ENCODE results near the gene SLX4IP. TPM values are rescaled to one million over a fixed set of nuclear protein-coding genes. Genes with fewer than 3 reads are reported as not detected.

The SLX4IP gene
- total and polyA plus RNA-seq, 2 of the 13 experiments (the other 11 are each of a cell fraction or from before 2014, with no cell fraction given) = 3.6 to 7.3 TPM

DNA sequence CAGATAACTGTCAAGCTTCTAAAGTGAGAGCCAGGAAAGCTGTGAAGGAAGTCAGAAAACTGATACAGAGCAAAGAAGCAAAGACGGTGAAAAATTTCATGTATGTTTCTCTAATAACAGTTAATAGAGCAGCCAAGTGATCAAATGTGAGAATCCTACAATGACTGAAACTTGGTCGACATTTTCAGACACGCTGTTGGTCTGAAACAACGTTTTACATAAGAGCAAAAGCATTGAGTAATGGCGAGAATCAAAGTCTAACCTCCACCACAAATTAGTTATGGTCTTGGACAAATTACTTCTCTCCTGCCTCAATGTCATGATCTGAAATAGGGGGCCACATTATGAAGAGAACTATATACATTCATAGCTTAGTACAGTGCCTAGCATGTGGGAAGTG lies 4.4 kb upstream of the SLX4IP start (continued):
- TF ChIP-seq, protein P1, sequence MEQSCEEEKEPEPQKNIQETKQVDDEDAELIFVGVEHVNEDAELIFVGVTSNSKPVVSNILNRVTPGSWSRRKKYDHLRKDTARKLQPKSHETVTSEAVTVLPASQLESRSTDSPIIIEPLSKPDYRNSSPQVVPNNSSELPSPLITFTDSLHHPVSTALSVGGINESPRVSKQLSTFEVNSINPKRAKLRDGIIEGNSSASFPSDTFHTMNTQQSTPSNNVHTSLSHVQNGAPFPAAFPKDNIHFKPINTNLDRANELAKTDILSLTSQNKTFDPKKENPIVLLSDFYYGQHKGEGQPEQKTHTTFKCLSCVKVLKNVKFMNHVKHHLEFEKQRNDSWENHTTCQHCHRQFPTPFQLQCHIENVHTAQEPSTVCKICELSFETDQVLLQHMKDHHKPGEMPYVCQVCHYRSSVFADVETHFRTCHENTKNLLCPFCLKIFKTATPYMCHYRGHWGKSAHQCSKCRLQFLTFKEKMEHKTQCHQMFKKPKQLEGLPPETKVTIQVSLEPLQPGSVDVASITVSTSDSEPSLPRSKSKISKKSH (CRISPR knock-in tag; IDR thresholded peaks at IDR 0.05; ENCODE audit: borderline replicate concordance) = no peak
- TF ChIP-seq HNF4A (CRISPR knock-in tag; IDR thresholded peaks at IDR 0.05) = 0 out of 2 replicates have a peak, but pooled peaks have one; percentile 13

DNA sequence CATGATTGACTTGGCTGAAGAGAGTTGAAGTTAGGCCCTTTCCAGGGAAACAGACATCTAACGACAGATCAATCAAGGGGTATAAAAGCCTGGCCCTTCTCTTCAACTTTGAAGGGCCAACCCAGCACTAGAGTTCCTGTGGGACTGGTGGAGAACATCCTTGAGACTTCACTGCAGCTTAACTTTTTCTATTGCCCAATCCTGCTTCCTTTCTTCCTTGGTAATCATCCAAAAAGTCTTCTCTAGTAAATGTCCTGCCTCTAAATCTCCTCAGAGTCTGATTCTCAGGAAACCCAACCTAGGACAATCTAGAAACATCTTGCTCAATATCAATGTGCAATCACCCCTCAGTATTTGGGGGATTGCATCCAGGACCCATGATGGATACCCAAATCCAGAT lies 3.0 kb upstream of the SLX4IP start:
- Histone ChIP-seq H3K4me2 (ENCODE audit: low read depth, low read length) (peak overlapping the region; percentile 80), H3K27ac (ENCODE audit: extremely low read length, insufficient read depth, low read length) (peak overlapping the region; percentile 33), H4K20me1 (ENCODE audit: insufficient read depth, low read length) (peaks cover 15% of the 10 kb centered on the region), H3K9me3 (ENCODE audit: low read length) (no peaks in the 10 kb centered on the region), H3K4me1 (ENCODE audit: insufficient read depth, low read length) (peaks cover 74% of the 10 kb centered on the region), H2AFZ (ENCODE audit: low read length) (no peak overlapping the region), H3K4me3 (replicated peaks in 1 of 3; ENCODE audit: insufficient read depth in 1 of 3, low read depth in 2 of 3, low read length in 3 of 3) (no peak overlapping the region; a peak in 1 of 6 replicates), H3K27me3 (ENCODE audit: control insufficient read depth in 1 of 2, insufficient read depth in 2 of 2, low read length in 2 of 2) (no peaks in the 10 kb centered on the region; a peak in 1 of 5 replicates), H3K9ac (ENCODE audit: insufficient read depth, low read depth, low read length) (0 out of 2 replicates have a peak overlapping the region, but pooled peaks have one; percentile 2), H3K79me2 (ENCODE audit: insufficient read depth, low read length) (peaks cover 82% of the 10 kb centered on the region), H3K36me3 (replicated peaks in 1 of 2; ENCODE audit: control insufficient read depth in 1 of 2, insufficient read depth in 2 of 2, low read length in 2 of 2) (peaks cover 0 to 5% of the 10 kb centered on the region in 2 experiments; a peak in 1 of 5 replicates)
- ChIA-PET POLR2A (interaction anchor here (1.1 kb wide), 1 partner anchor 116 kb away, joined by 3 read pairs; no protein-coding TSS in a partner anchor), CTCF (ENCODE audit: low intra/inter-chr PET ratio, low total read pairs) (no interaction called here)
- TSS peak; percentile 27 for BruUV-seq (replicated peaks)
- in situ Hi-C loops (cut with HindIII; ENCODE audit: extremely low pct_ligation_motif_present, low pct_unique_long_range_greater_than_20kb) = loop anchor here (5.0 to 25.0 kb wide), 3 partner anchors 110 to 1105 kb away; no protein-coding TSS in a partner anchor
- intact Hi-C loops (cut with micrococcal nuclease; ENCODE audit: unreplicated experiment) = loop anchor here (10.0 kb wide), 2 partner anchors 203 to 843 kb away; no protein-coding TSS in a partner anchor
- DNase-seq (ENCODE audit: low spot score) = no peak
- WGBS (ENCODE audit: low lambda C conversion rate) = 86% methylated on average over 1 of the region's 1 CpG
- no peak for FAIRE-seq
- no peak for ATAC-seq
- TF ChIP-seq ZNF484 (CRISPR knock-in tag; IDR thresholded peaks at IDR 0.05; ENCODE audit: borderline replicate concordance, low read depth) (no peak), EEA1 (CRISPR knock-in tag; IDR thresholded peaks at IDR 0.05; ENCODE audit: borderline replicate concordance) (no peak), ZNF343 (CRISPR knock-in tag; IDR thresholded peaks at IDR 0.05) (no peak), RBM22 (optimal IDR thresholded peaks at IDR 0.05; ENCODE audit: low read length) (peak; percentile 5), ZFP37 (CRISPR knock-in tag; IDR thresholded peaks at IDR 0.05; ENCODE audit: borderline replicate concordance) (no peak), GLI4 (CRISPR knock-in tag; IDR thresholded peaks at IDR 0.05; ENCODE audit: borderline replicate concordance) (0 out of 2 replicates have a peak, but pooled peaks have one; percentile 32), BCL6 (CRISPR knock-in tag; IDR thresholded peaks at IDR 0.05) (no peak), IRX3 (CRISPR knock-in tag; IDR thresholded peaks at IDR 0.05; ENCODE audit: borderline replicate concordance, low read depth) (no peak), ATF1 (CRISPR knock-in tag; IDR thresholded peaks at IDR 0.05) (no peak), SP2 (CRISPR knock-in tag; IDR thresholded peaks at IDR 0.05) (peak; percentile 20; the same call in 1 of the 2 replicates), ARID2 (CRISPR knock-in tag; IDR thresholded peaks at IDR 0.05; ENCODE audit: borderline replicate concordance) (no peak), ZNF678 (CRISPR knock-in tag; IDR thresholded peaks at IDR 0.05) (no peak), ELF1 (CRISPR knock-in tag; IDR thresholded peaks at IDR 0.05) (0 out of 2 replicates have a peak, but pooled peaks have one; percentile 9), CEBPG (CRISPR knock-in tag; IDR thresholded peaks at IDR 0.05) (peak; percentile 45; the same call in 1 of the 2 replicates), RBFOX2 (IDR thresholded peaks at IDR 0.05; ENCODE audit: low read depth, low read length) (peak; percentile 22; the same call in 1 of the 2 replicates), HNF4A (CRISPR knock-in tag; IDR thresholded peaks at IDR 0.05) (no peak), ZNF747 (CRISPR knock-in tag; IDR thresholded peaks at IDR 0.05; ENCODE audit: borderline replicate concordance) (0 out of 2 replicates have a peak, but pooled peaks have one; percentile 30), ZNF879 (CRISPR knock-in tag; IDR thresholded peaks at IDR 0.05) (no peak), ZNF501 (CRISPR knock-in tag; IDR thresholded peaks at IDR 0.05) (0 out of 2 replicates have a peak, but pooled peaks have one; percentile 29)
- TF ChIP-seq, protein P2, sequence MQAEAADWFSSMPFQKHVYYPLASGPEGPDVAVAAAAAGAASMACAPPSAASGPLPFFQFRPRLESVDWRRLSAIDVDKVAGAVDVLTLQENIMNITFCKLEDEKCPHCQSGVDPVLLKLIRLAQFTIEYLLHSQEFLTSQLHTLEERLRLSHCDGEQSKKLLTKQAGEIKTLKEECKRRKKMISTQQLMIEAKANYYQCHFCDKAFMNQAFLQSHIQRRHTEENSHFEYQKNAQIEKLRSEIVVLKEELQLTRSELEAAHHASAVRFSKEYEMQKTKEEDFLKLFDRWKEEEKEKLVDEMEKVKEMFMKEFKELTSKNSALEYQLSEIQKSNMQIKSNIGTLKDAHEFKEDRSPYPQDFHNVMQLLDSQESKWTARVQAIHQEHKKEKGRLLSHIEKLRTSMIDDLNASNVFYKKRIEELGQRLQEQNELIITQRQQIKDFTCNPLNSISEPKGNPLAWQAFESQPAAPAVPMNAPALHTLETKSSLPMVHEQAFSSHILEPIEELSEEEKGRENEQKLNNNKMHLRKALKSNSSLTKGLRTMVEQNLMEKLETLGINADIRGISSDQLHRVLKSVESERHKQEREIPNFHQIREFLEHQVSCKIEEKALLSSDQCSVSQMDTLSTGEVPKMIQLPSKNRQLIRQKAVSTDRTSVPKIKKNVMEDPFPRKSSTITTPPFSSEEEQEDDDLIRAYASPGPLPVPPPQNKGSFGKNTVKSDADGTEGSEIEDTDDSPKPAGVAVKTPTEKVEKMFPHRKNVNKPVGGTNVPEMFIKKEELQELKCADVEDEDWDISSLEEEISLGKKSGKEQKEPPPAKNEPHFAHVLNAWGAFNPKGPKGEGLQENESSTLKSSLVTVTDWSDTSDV (CRISPR knock-in tag; IDR thresholded peaks at IDR 0.05) = no peak
